Neural cell (in vitro differentiated cells): Measurements from ENCODE around the gene CIC. TPM values are rescaled to one million over a fixed set of nuclear protein-coding genes. Genes with fewer than 3 reads are reported as not detected.

Experiments used
- H2AFZ ChIP-seq: fragments of 200-600, 300-800 bp; sonication (generic), shearing (Covaris generic); 2 replicates; pipeline ENCODE4 v1.6.0; 2014; ENCODE audit warnings: low read depth, mild to moderate bottlenecking, antibody characterized with exemption, low read length, moderate library complexity
- H3F3A ChIP-seq: fragments of 200-600 bp; shearing (Covaris generic); 2 replicates; pipeline ENCODE4 v1.6.1; 2016; ENCODE audit warnings: mild to moderate bottlenecking, moderate library complexity, mixed read lengths, antibody characterized with exemption, low read length; ENCODE audit not compliant: insufficient read depth, poor library complexity, severe bottlenecking
- H3K27ac ChIP-seq: fragments of 200-600, 300-800 bp; sonication (generic), shearing (Covaris generic); 2 replicates; pipeline ENCODE4 v1.5.1; 2014; ENCODE audit warnings: mild to moderate bottlenecking, low read length, moderate library complexity
- H3K27me3 ChIP-seq: fragments of 300-800, 200-600 bp; sonication (generic), shearing (Covaris generic); 2 replicates; pipeline ENCODE4 v1.6.0; 2014; ENCODE audit warnings: mild to moderate bottlenecking, low read depth, low read length, moderate library complexity; ENCODE audit not compliant: insufficient read depth
- H3K36me3 ChIP-seq: fragments of 300-800, 200-600 bp; sonication (generic), shearing (Covaris generic); 2 replicates; pipeline ENCODE4 v1.5.1; 2014; ENCODE audit warnings: mild to moderate bottlenecking, antibody characterized with exemption, low read length, moderate library complexity; ENCODE audit not compliant: insufficient read depth
- H3K4me2 ChIP-seq: fragments of 300-800, 200-600 bp; sonication (generic), shearing (Covaris generic); 2 replicates; pipeline ENCODE4 v1.6.0; 2014; ENCODE audit warnings: mild to moderate bottlenecking, low read length
- H3K4me3 ChIP-seq: fragments of 300-800, 200-600 bp; sonication (generic), shearing (Covaris generic); 2 replicates; pipeline ENCODE4 v1.5.1; 2014; ENCODE audit warnings: mild to moderate bottlenecking, low read length, moderate library complexity
- H3K79me2 ChIP-seq: fragments of 200-600 bp; shearing (Covaris generic); replicated peaks from 2 replicates; pipeline ENCODE4 v1.6.0; 2014; ENCODE audit warnings: mild to moderate bottlenecking, low read length, moderate library complexity; ENCODE audit not compliant: insufficient read depth
- H3K9ac ChIP-seq: fragments of 300-800, 200-600 bp; sonication (generic), shearing (Covaris generic); 2 replicates; pipeline ENCODE4 v1.6.1; 2016; ENCODE audit warnings: mild to moderate bottlenecking, low read length, mixed read lengths
- H3K9me2 ChIP-seq: fragments of 200-600 bp; shearing (Covaris generic); 2 replicates; pipeline ENCODE4 v1.6.1; 2016; ENCODE audit warnings: mild to moderate bottlenecking, low read length, mixed read lengths; ENCODE audit not compliant: insufficient read depth
- H3K9me3 ChIP-seq: fragments of 200-600, 300-800 bp; sonication (generic), shearing (Covaris generic); 2 replicates; pipeline ENCODE4 v1.6.1; 2016; ENCODE audit warnings: mild to moderate bottlenecking, mixed run types, low read length, moderate library complexity, mixed read lengths
- H4K20me1 ChIP-seq: fragments of 200-600 bp; shearing (Covaris generic); 2 replicates; pipeline ENCODE4 v1.6.1; 2016; ENCODE audit warnings: mild to moderate bottlenecking, mixed run types; ENCODE audit not compliant: insufficient read depth
- EP300 ChIP-seq: fragments of 450-650 bp; conservative IDR thresholded peaks from 2 replicates; pipeline ENCODE4 v1.6.1; 2014; ENCODE audit warnings: antibody characterized with exemption, mild to moderate bottlenecking, moderate library complexity; ENCODE audit not compliant: poor library complexity, severe bottlenecking
- EZH2 ChIP-seq: fragments of 200-600, 300-800 bp; shearing (Covaris generic), sonication (generic); IDR thresholded peaks from 2 replicates; pipeline ENCODE4 v1.6.1; 2014; ENCODE audit warnings: antibody characterized with exemption, low read length, borderline replicate concordance, mild to moderate bottlenecking; ENCODE audit not compliant: insufficient read depth, poor library complexity, severe bottlenecking
- MXI1 ChIP-seq: fragments of 450-650 bp; conservative IDR thresholded peaks from 2 replicates; pipeline ENCODE4 v1.6.1; 2014; ENCODE audit warnings: antibody characterized with exemption, mild to moderate bottlenecking; ENCODE audit not compliant: poor library complexity, severe bottlenecking
- POLR2AphosphoS5 ChIP-seq: IDR thresholded peaks from 2 replicates; pipeline ENCODE4 v1.6.1; 2012
- RAD21 ChIP-seq: fragments of 450-650 bp; conservative IDR thresholded peaks from 2 replicates; pipeline ENCODE4 v1.6.1; 2014; ENCODE audit warnings: antibody characterized with exemption, mild to moderate bottlenecking, moderate library complexity
- REST ChIP-seq: IDR thresholded peaks from 2 replicates; pipeline ENCODE4 v1.6.1; 2012; ENCODE audit warnings: borderline replicate concordance
- SMC3 ChIP-seq: fragments of 450-650 bp; conservative IDR thresholded peaks from 2 replicates; pipeline ENCODE4 v1.6.1; 2014; ENCODE audit warnings: antibody characterized with exemption, mild to moderate bottlenecking, moderate library complexity; ENCODE audit not compliant: poor library complexity
- TAF1 ChIP-seq: IDR thresholded peaks from 2 replicates; pipeline ENCODE4 v1.6.1; 2012; ENCODE audit warnings: low read depth
- polyA plus RNA-seq: library from polyadenylated mRNA; depleted of rRNA; stranded (reverse); fragments of >200 nt; gene quantifications from 2 replicates; pipeline ENCODE4 v1.2.3, GENCODE V29; 2014
- TF ChIP-seq, protein P1 (sequence below): fragments of 450-650 bp; IDR thresholded peaks from 2 replicates; pipeline ENCODE4 v1.5.1; 2014; ENCODE audit warnings: antibody characterized with exemption, mild to moderate bottlenecking, moderate library complexity; ENCODE audit not compliant: poor library complexity, severe bottlenecking

Gene CIC
- polyA plus RNA-seq, 1 donor from 2014 or later = 10.8 TPM

GRCh38 chr19:42271045-42271419, 2.0 kb downstream of the CIC start:
- peak overlapping the region; percentile 73 for H3K4me3 ChIP-seq
- H2AFZ ChIP-seq = no peak overlapping the region
- peaks cover 42% of the 10 kb centered on the region for H3K79me2 ChIP-seq
- TF ChIP-seq RAD21 (no peak), MXI1 (no peak), SMC3 (no peak), TAF1 (no peak), EZH2 (no peak), REST (no peak)
- TF ChIP-seq, protein P1, sequence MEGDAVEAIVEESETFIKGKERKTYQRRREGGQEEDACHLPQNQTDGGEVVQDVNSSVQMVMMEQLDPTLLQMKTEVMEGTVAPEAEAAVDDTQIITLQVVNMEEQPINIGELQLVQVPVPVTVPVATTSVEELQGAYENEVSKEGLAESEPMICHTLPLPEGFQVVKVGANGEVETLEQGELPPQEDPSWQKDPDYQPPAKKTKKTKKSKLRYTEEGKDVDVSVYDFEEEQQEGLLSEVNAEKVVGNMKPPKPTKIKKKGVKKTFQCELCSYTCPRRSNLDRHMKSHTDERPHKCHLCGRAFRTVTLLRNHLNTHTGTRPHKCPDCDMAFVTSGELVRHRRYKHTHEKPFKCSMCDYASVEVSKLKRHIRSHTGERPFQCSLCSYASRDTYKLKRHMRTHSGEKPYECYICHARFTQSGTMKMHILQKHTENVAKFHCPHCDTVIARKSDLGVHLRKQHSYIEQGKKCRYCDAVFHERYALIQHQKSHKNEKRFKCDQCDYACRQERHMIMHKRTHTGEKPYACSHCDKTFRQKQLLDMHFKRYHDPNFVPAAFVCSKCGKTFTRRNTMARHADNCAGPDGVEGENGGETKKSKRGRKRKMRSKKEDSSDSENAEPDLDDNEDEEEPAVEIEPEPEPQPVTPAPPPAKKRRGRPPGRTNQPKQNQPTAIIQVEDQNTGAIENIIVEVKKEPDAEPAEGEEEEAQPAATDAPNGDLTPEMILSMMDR = no peak
- H3K9me3 ChIP-seq = no peaks in the 10 kb centered on the region
- H3K36me3 ChIP-seq = peaks cover 6% of the 10 kb centered on the region
- H3K9me2 ChIP-seq = no peaks in the 10 kb centered on the region
- peak overlapping the region; percentile 12 for H3K27ac ChIP-seq
- no peak overlapping the region for H3K4me2 ChIP-seq
- H3K9ac ChIP-seq = peak overlapping the region; percentile 93
- no peaks in the 10 kb centered on the region for H4K20me1 ChIP-seq
- no peaks in the 10 kb centered on the region for H3F3A ChIP-seq
- H3K27me3 ChIP-seq = no peaks in the 10 kb centered on the region

DNA sequence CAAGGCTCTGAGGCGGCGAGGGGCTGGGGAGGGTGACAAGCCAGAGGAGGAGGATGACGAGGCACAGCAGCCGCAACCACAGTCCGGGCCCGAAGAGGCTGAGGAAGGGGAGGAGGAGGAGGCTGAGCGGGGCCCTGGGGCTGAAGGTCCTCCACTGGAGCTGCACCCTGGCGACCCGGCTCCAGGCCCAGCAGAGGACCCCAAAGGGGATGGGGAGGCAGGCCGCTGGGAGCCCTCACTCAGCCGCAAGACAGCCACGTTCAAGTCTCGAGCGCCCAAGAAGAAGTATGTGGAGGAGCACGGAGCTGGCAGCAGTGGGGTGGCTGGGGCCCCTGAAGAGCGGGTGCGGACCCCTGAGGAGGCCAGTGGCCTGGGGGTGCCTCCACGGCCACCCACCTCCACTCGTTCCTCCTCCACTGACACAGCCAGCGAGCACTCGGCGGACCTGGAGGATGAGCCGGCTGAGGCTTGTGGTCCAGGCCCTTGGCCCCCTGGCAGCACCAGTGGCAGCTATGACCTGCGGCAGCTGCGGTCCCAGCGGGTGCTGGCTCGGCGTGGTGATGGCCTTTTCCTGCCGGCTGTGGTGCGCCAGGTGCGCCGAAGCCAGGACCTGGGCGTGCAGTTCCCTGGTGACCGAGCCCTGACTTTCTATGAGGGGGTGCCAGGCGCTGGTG, 2.9 kb downstream of the CIC start:
- Histone ChIP-seq H3K27me3 (no peaks in the 10 kb centered on the region), H3K27ac (no peak overlapping the region), H3K9ac (no peak overlapping the region), H3K4me2 (no peak overlapping the region), H4K20me1 (no peaks in the 10 kb centered on the region), H3K9me2 (no peaks in the 10 kb centered on the region), H3K36me3 (peaks cover 6% of the 10 kb centered on the region), H3F3A (no peaks in the 10 kb centered on the region), H3K79me2 (peaks cover 42% of the 10 kb centered on the region), H3K9me3 (no peaks in the 10 kb centered on the region), H3K4me3 (no peak overlapping the region), H2AFZ (no peak overlapping the region)
- TF ChIP-seq EP300 = no peak
- TF ChIP-seq SMC3 = no peak
- TF ChIP-seq TAF1 = no peak
- no peak for TF ChIP-seq MXI1
- no peak for TF ChIP-seq REST
- TF ChIP-seq EZH2 = no peak
- no peak for TF ChIP-seq POLR2AphosphoS5
- TF ChIP-seq, protein P1 = no peak
- TF ChIP-seq RAD21 = no peak
